Neural cell (in vitro differentiated cells): ENCODE data around the gene SYCE3. TPM values are rescaled to one million over a fixed set of nuclear protein-coding genes. Genes with fewer than 3 reads are reported as not detected.

Experiments
- H2AFZ ChIP-seq: fragments of 200-600, 300-800 bp; sonication (generic), shearing (Covaris generic); 2 replicates; pipeline ENCODE4 v1.6.0; 2014; ENCODE audit warnings: low read depth, mild to moderate bottlenecking, antibody characterized with exemption, low read length, moderate library complexity
- H3F3A ChIP-seq: fragments of 200-600 bp; shearing (Covaris generic); 2 replicates; pipeline ENCODE4 v1.6.1; 2016; ENCODE audit warnings: mild to moderate bottlenecking, moderate library complexity, mixed read lengths, antibody characterized with exemption, low read length; ENCODE audit not compliant: insufficient read depth, poor library complexity, severe bottlenecking
- H3K27ac ChIP-seq: fragments of 200-600, 300-800 bp; sonication (generic), shearing (Covaris generic); 2 replicates; pipeline ENCODE4 v1.5.1; 2014; ENCODE audit warnings: mild to moderate bottlenecking, low read length, moderate library complexity
- H3K27me3 ChIP-seq: fragments of 300-800, 200-600 bp; sonication (generic), shearing (Covaris generic); 2 replicates; pipeline ENCODE4 v1.6.0; 2014; ENCODE audit warnings: mild to moderate bottlenecking, low read depth, low read length, moderate library complexity; ENCODE audit not compliant: insufficient read depth
- H3K36me3 ChIP-seq: fragments of 300-800, 200-600 bp; sonication (generic), shearing (Covaris generic); 2 replicates; pipeline ENCODE4 v1.5.1; 2014; ENCODE audit warnings: mild to moderate bottlenecking, antibody characterized with exemption, low read length, moderate library complexity; ENCODE audit not compliant: insufficient read depth
- H3K4me2 ChIP-seq: fragments of 300-800, 200-600 bp; sonication (generic), shearing (Covaris generic); 2 replicates; pipeline ENCODE4 v1.6.0; 2014; ENCODE audit warnings: mild to moderate bottlenecking, low read length
- H3K4me3 ChIP-seq: fragments of 300-800, 200-600 bp; sonication (generic), shearing (Covaris generic); 2 replicates; pipeline ENCODE4 v1.5.1; 2014; ENCODE audit warnings: mild to moderate bottlenecking, low read length, moderate library complexity
- H3K79me2 ChIP-seq: fragments of 200-600 bp; shearing (Covaris generic); replicated peaks from 2 replicates; pipeline ENCODE4 v1.6.0; 2014; ENCODE audit warnings: mild to moderate bottlenecking, low read length, moderate library complexity; ENCODE audit not compliant: insufficient read depth
- H3K9ac ChIP-seq: fragments of 300-800, 200-600 bp; sonication (generic), shearing (Covaris generic); 2 replicates; pipeline ENCODE4 v1.6.1; 2016; ENCODE audit warnings: mild to moderate bottlenecking, low read length, mixed read lengths
- H3K9me2 ChIP-seq: fragments of 200-600 bp; shearing (Covaris generic); 2 replicates; pipeline ENCODE4 v1.6.1; 2016; ENCODE audit warnings: mild to moderate bottlenecking, low read length, mixed read lengths; ENCODE audit not compliant: insufficient read depth
- H3K9me3 ChIP-seq: fragments of 200-600, 300-800 bp; sonication (generic), shearing (Covaris generic); 2 replicates; pipeline ENCODE4 v1.6.1; 2016; ENCODE audit warnings: mild to moderate bottlenecking, mixed run types, low read length, moderate library complexity, mixed read lengths
- H4K20me1 ChIP-seq: fragments of 200-600 bp; shearing (Covaris generic); 2 replicates; pipeline ENCODE4 v1.6.1; 2016; ENCODE audit warnings: mild to moderate bottlenecking, mixed run types; ENCODE audit not compliant: insufficient read depth
- EP300 ChIP-seq: fragments of 450-650 bp; conservative IDR thresholded peaks from 2 replicates; pipeline ENCODE4 v1.6.1; 2014; ENCODE audit warnings: antibody characterized with exemption, mild to moderate bottlenecking, moderate library complexity; ENCODE audit not compliant: poor library complexity, severe bottlenecking
- EZH2 ChIP-seq: fragments of 200-600, 300-800 bp; shearing (Covaris generic), sonication (generic); IDR thresholded peaks from 2 replicates; pipeline ENCODE4 v1.6.1; 2014; ENCODE audit warnings: antibody characterized with exemption, low read length, borderline replicate concordance, mild to moderate bottlenecking; ENCODE audit not compliant: insufficient read depth, poor library complexity, severe bottlenecking
- MXI1 ChIP-seq: fragments of 450-650 bp; conservative IDR thresholded peaks from 2 replicates; pipeline ENCODE4 v1.6.1; 2014; ENCODE audit warnings: antibody characterized with exemption, mild to moderate bottlenecking; ENCODE audit not compliant: poor library complexity, severe bottlenecking
- POLR2AphosphoS5 ChIP-seq: IDR thresholded peaks from 2 replicates; pipeline ENCODE4 v1.6.1; 2012
- RAD21 ChIP-seq: fragments of 450-650 bp; conservative IDR thresholded peaks from 2 replicates; pipeline ENCODE4 v1.6.1; 2014; ENCODE audit warnings: antibody characterized with exemption, mild to moderate bottlenecking, moderate library complexity
- REST ChIP-seq: IDR thresholded peaks from 2 replicates; pipeline ENCODE4 v1.6.1; 2012; ENCODE audit warnings: borderline replicate concordance
- SMC3 ChIP-seq: fragments of 450-650 bp; conservative IDR thresholded peaks from 2 replicates; pipeline ENCODE4 v1.6.1; 2014; ENCODE audit warnings: antibody characterized with exemption, mild to moderate bottlenecking, moderate library complexity; ENCODE audit not compliant: poor library complexity
- TAF1 ChIP-seq: IDR thresholded peaks from 2 replicates; pipeline ENCODE4 v1.6.1; 2012; ENCODE audit warnings: low read depth
- polyA plus RNA-seq: library from polyadenylated mRNA; depleted of rRNA; stranded (reverse); fragments of >200 nt; gene quantifications from 2 replicates; pipeline ENCODE4 v1.2.3, GENCODE V29; 2014
- TF ChIP-seq, protein P1 (sequence below): fragments of 450-650 bp; IDR thresholded peaks from 2 replicates; pipeline ENCODE4 v1.5.1; 2014; ENCODE audit warnings: antibody characterized with exemption, mild to moderate bottlenecking, moderate library complexity; ENCODE audit not compliant: poor library complexity, severe bottlenecking

SYCE3 gene
- polyA plus RNA-seq, 1 donor from 2014 or later = not detected

DNA sequence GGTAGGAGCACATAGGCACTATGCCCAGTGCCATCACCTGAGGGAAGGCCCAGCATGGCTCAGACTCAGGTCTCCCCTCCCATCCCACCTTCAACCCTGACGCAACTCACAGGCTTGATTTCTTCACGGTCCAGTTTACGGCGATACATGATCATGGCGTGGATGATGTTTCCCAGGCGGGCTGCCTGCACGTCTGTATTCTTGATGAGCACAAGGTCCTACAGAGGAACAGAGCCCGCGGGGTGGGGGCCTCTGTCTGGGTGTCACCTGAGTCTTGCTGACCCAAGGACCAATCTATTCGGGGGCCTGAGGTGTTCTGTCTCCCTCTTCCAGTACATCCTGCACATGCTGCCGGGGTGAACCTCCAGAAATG is 11.7 kb upstream of the SYCE3 start:
- H3F3A ChIP-seq = no peaks in the 10 kb centered on the region
- no peaks in the 10 kb centered on the region for H3K36me3 ChIP-seq
- no peak overlapping the region for H3K4me2 ChIP-seq
- no peaks in the 10 kb centered on the region for H3K9me2 ChIP-seq
- no peaks in the 10 kb centered on the region for H3K9me3 ChIP-seq
- H3K27me3 ChIP-seq = no peaks in the 10 kb centered on the region
- H3K4me3 ChIP-seq = no peak overlapping the region
- H2AFZ ChIP-seq = no peak overlapping the region
- no peak overlapping the region for H3K27ac ChIP-seq
- TF ChIP-seq EZH2 (no peak), RAD21 (no peak), REST (no peak), EP300 (no peak), TAF1 (no peak), SMC3 (no peak), POLR2AphosphoS5 (no peak), MXI1 (no peak)
- TF ChIP-seq, protein P1, sequence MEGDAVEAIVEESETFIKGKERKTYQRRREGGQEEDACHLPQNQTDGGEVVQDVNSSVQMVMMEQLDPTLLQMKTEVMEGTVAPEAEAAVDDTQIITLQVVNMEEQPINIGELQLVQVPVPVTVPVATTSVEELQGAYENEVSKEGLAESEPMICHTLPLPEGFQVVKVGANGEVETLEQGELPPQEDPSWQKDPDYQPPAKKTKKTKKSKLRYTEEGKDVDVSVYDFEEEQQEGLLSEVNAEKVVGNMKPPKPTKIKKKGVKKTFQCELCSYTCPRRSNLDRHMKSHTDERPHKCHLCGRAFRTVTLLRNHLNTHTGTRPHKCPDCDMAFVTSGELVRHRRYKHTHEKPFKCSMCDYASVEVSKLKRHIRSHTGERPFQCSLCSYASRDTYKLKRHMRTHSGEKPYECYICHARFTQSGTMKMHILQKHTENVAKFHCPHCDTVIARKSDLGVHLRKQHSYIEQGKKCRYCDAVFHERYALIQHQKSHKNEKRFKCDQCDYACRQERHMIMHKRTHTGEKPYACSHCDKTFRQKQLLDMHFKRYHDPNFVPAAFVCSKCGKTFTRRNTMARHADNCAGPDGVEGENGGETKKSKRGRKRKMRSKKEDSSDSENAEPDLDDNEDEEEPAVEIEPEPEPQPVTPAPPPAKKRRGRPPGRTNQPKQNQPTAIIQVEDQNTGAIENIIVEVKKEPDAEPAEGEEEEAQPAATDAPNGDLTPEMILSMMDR = no peak
- H3K9ac ChIP-seq = no peak overlapping the region
- H3K79me2 ChIP-seq = no peaks in the 10 kb centered on the region
- no peaks in the 10 kb centered on the region for H4K20me1 ChIP-seq

DNA sequence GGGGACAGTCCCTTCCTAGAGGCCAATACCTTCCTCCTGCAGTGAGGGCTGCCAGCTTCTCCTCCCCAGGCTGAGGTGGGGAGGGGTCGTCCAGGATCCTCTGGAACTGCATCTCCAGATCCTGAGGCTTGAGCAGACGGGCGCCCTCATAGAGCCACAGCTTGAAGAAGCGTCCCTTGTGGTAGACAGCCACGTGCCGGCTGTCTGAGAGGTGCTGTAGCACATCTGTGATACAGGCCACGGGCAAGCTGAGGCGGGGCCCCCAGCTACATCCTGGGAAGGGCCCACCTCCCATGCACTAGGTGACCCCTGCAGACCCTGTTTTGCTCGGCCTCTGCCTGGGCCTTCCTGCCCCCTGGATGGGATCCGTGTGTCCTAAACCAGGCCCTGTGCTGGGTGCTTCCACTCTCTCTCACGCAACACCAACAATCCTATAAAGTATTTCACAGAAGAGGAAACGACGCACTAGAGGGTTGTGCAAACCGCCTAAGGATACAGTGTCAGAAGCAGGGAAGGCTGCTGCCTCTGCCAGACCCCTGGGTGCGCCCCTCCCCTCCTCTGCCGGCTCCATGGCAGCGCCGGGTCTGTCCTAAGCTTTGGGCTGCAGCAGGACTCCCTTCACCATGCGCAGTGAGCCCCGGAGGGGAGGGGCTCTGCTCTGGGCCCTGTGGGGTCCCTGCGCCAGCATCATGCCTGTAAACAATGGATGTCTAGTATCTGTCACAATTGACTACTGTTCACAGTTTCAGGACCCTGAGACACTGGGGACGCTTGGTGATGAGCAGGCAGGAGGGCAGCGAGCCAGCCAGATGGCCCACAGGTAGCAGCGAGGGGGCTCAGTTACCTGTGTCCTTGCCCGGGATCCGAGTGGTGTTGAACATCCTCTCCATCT is 11.0 kb upstream of the SYCE3 start:
- Histone ChIP-seq H3K4me3 (no peak overlapping the region), H3K27me3 (no peaks in the 10 kb centered on the region), H4K20me1 (no peaks in the 10 kb centered on the region), H3K4me2 (no peak overlapping the region), H3K9me3 (no peaks in the 10 kb centered on the region), H3F3A (no peaks in the 10 kb centered on the region), H3K79me2 (no peaks in the 10 kb centered on the region), H3K9me2 (no peaks in the 10 kb centered on the region), H3K36me3 (no peaks in the 10 kb centered on the region), H3K9ac (no peak overlapping the region), H2AFZ (no peak overlapping the region), H3K27ac (no peak overlapping the region)
- TF ChIP-seq REST = no peak
- TF ChIP-seq EP300 = no peak
- TF ChIP-seq EZH2 = no peak
- TF ChIP-seq SMC3 = no peak
- TF ChIP-seq RAD21 = no peak
- TF ChIP-seq TAF1 = no peak
- no peak for TF ChIP-seq POLR2AphosphoS5
- TF ChIP-seq, protein P1 = no peak
- TF ChIP-seq MXI1 = no peak
